Measurements from ENCODE around the gene CYP4F11. TPM values are rescaled to one million over a fixed set of nuclear protein-coding genes. Genes with fewer than 3 reads are reported as not detected.

Gene CYP4F11

GRCh38 chr19:15862444-15862843, 71.9 kb downstream of the CYP4F11 start:
- H3K18ac ChIP-seq (ENCODE audit: low read depth in 1 of 2, low read length in 2 of 2), result no peak overlapping the region
- DNase-seq, result no peak
- no peak overlapping the region for H3K9ac ChIP-seq (ENCODE audit: low read length)
- H3K14ac ChIP-seq (ENCODE audit: low read length in 2 of 2), result no peak overlapping the region
- no peaks in the 10 kb centered on the region for H3K79me1 ChIP-seq (replicated peaks; ENCODE audit: low read length, poor library complexity, severe bottlenecking)
- no peak overlapping the region for H3K4ac ChIP-seq (ENCODE audit: low read depth in 1 of 2, low read length in 2 of 2)
- no peaks in the 10 kb centered on the region for H3K9me3 ChIP-seq (ENCODE audit: control insufficient read depth, low read length)
- no peak overlapping the region for H2AFZ ChIP-seq (ENCODE audit: low read depth, low read length)
- H4K91ac ChIP-seq (ENCODE audit: low read length), result no peak overlapping the region
- no peak overlapping the region for H2AK5ac ChIP-seq (ENCODE audit: low read length, severe bottlenecking)
- H4K8ac ChIP-seq (ENCODE audit: low read length), result no peak overlapping the region
- no peak overlapping the region for H2BK12ac ChIP-seq (ENCODE audit: low read length in 2 of 2)
- no peak overlapping the region for H3K27ac ChIP-seq (ENCODE audit: low read length, poor library complexity, severe bottlenecking)
- no peak overlapping the region for H2BK120ac ChIP-seq (ENCODE audit: low read depth, low read length)
- H2BK5ac ChIP-seq (ENCODE audit: low read depth, low read length, poor library complexity, severe bottlenecking), result no peak overlapping the region
- no peak overlapping the region for H3K23ac ChIP-seq (ENCODE audit: low read length in 2 of 2)
- no peak overlapping the region for H2BK15ac ChIP-seq (ENCODE audit: low read depth, poor library complexity, severe bottlenecking)
- H3K27me3 ChIP-seq (ENCODE audit: control insufficient read depth in 1 of 2, insufficient read depth in 1 of 2, low read length in 2 of 2), result peaks cover 0 to 5% of the 10 kb centered on the region in 2 experiments
- H3K4me2 ChIP-seq (ENCODE audit: low read length, poor library complexity, severe bottlenecking), result no peak overlapping the region
- H3K36me3 ChIP-seq (ENCODE audit: control insufficient read depth in 1 of 2, insufficient read depth in 2 of 2, low read depth in 1 of 2, low read length in 2 of 2), result no peaks in the 10 kb centered on the region
- no peaks in the 10 kb centered on the region for H3K4me1 ChIP-seq (ENCODE audit: control insufficient read depth, insufficient read depth, low read depth, low read length)
- no peak overlapping the region for H3K4me3 ChIP-seq (ENCODE audit: insufficient read depth in 1 of 2, low read depth in 1 of 2, low read length in 2 of 2)
- 67% methylated on average over 7 of the region's 7 CpGs for WGBS

Small RNA genes within 50 kb of the gene (small RNA-seq; reads per million reads assigned to genes)
- not detected for gene CYP4F36P (ENCODE audit: low read depth)

All from mesenchymal stem cell (in vitro differentiated cells and primary cell).